T-helper 17 cell (primary cell): Measurements from ENCODE around the gene MEIOC. TPM values are rescaled to one million over a fixed set of nuclear protein-coding genes. Genes with fewer than 3 reads are reported as not detected.
"Not testable (repeated sequence)": the region's sequence is repeated elsewhere in the genome, so short reads cannot be mapped to it uniquely, and the experiment has no call there.

ENCODE experiments used
- ATAC-seq: fragments of 150-1000 bp; cut with Tn5 transposase; 2 replicates; pipeline ENCODE4 v1.10.0; 2021; ENCODE audit warnings: mild to moderate bottlenecking, moderate library complexity
- DNase-seq, 3 donors: peaks; one replicate each; pipeline versions ENCODE4 v3.0.0 to v3.0.0-alpha.2; 2020 to 2021
- H3K9me3 ChIP-seq: one replicate; pipeline ENCODE4 v1.7.0; 2013; ENCODE audit warnings: low read length, mild to moderate bottlenecking; ENCODE audit not compliant: control insufficient read depth, poor library complexity, severe bottlenecking
- H3K27ac Mint-ChIP-seq: one replicate; pipeline ENCODE4 v1.8.0; 2022; ENCODE audit warnings: mild to moderate bottlenecking, moderate library complexity, mixed read lengths
- H3K27me3 Mint-ChIP-seq: one replicate; pipeline ENCODE4 v1.8.0; 2022; ENCODE audit warnings: mixed read lengths
- H3K36me3 Mint-ChIP-seq: one replicate; pipeline ENCODE4 v1.8.0; 2022; ENCODE audit warnings: low read depth, mixed read lengths
- H3K4me1 Mint-ChIP-seq: one replicate; pipeline ENCODE4 v1.8.0; 2022; ENCODE audit warnings: mild to moderate bottlenecking, mixed read lengths
- H3K4me3 Mint-ChIP-seq: one replicate; pipeline ENCODE4 v1.8.0; 2022; ENCODE audit warnings: mild to moderate bottlenecking, moderate library complexity, mixed read lengths
- total RNA-seq, 4 donors: library from RNA in 2 of 4; stranded (reverse) in 2 of 4; gene quantifications; one replicate each; pipeline ENCODE4 v1.2.3 and lab custom pipeline; 2022 to 2026

Gene MEIOC
- total RNA-seq, 2 donors from 2014 or later, result not detected

GRCh38 chr17:44629314-44629713, 27.0 kb upstream of the MEIOC start:
- Mint-ChIP-seq H3K4me3 (no peak overlapping the region), H3K36me3 (peaks cover 4% of the 10 kb centered on the region), H3K27me3 (peaks cover 46% of the 10 kb centered on the region), H3K27ac (no peak overlapping the region), H3K4me1 (no peaks in the 10 kb centered on the region)
- H3K9me3 ChIP-seq, result no peaks in the 10 kb centered on the region
- ATAC-seq, result no peak
- no peak for DNase-seq

- DNase-seq, result no peak
- H3K27ac Mint-ChIP-seq, result no peak overlapping the region
- peaks cover 4% of the 10 kb centered on the region for H3K36me3 Mint-ChIP-seq
- H3K27me3 Mint-ChIP-seq, result peaks cover 46% of the 10 kb centered on the region
- H3K4me1 Mint-ChIP-seq, result no peaks in the 10 kb centered on the region
- no peak for ATAC-seq
- H3K4me3 Mint-ChIP-seq, result no peak overlapping the region
- H3K9me3 ChIP-seq, result no peaks in the 10 kb centered on the region
Observed at GRCh38 chr17:44630703-44631102, 25.6 kb upstream of the MEIOC start.

DNA sequence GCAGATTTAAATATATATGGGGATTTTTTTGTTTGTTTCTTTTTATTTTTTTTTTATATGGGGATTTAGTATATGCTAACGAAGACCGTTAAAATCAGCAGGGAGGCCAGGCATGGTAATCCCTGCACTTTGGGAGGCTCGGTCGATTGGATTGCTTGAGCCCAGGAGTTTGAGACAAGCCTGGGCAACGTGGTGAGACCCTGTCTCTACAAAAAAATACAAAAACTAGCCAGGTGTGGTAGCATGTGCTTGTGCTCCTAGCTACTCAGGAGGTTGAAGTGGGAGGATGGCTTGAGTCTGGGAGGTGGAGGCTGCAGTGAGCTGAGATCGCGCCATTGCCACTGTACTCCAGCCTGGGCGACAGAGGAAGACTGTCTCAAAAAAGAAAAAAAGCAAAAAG, 22.3 kb upstream of the MEIOC start:
- no peak for DNase-seq
- H3K27me3 Mint-ChIP-seq, result peaks cover 27% of the 10 kb centered on the region
- H3K36me3 Mint-ChIP-seq, result no peaks in the 10 kb centered on the region
- no peak overlapping the region for H3K27ac Mint-ChIP-seq
- H3K4me3 Mint-ChIP-seq, result no peak overlapping the region
- no peaks in the 10 kb centered on the region for H3K4me1 Mint-ChIP-seq
- ATAC-seq, result no peak
- no peaks in the 10 kb centered on the region for H3K9me3 ChIP-seq

- H3K27ac Mint-ChIP-seq, ATAC-seq, DNase-seq, H3K9me3 ChIP-seq, H3K36me3 Mint-ChIP-seq, H3K4me1 Mint-ChIP-seq, H3K4me3 Mint-ChIP-seq: not testable (repeated sequence)
- H3K27me3 Mint-ChIP-seq, result peaks cover 25% of the 10 kb centered on the region
Observed at GRCh38 chr17:44634401-44634800, 21.9 kb upstream of the MEIOC start.

- peaks cover 23% of the 10 kb centered on the region for H3K27me3 Mint-ChIP-seq
- H3K4me3 Mint-ChIP-seq, result no peak overlapping the region
- ATAC-seq (no peak), DNase-seq (no peak)
- no peaks in the 10 kb centered on the region for H3K4me1 Mint-ChIP-seq
- no peaks in the 10 kb centered on the region for H3K36me3 Mint-ChIP-seq
- H3K27ac Mint-ChIP-seq, result no peak overlapping the region
- H3K9me3 ChIP-seq, result no peaks in the 10 kb centered on the region
Observed at GRCh38 chr17:44636562-44636961, 19.7 kb upstream of the MEIOC start.

- H3K4me1 Mint-ChIP-seq, result no peaks in the 10 kb centered on the region
Observed at GRCh38 chr17:44637066-44637465, 19.2 kb upstream of the MEIOC start.

DNA sequence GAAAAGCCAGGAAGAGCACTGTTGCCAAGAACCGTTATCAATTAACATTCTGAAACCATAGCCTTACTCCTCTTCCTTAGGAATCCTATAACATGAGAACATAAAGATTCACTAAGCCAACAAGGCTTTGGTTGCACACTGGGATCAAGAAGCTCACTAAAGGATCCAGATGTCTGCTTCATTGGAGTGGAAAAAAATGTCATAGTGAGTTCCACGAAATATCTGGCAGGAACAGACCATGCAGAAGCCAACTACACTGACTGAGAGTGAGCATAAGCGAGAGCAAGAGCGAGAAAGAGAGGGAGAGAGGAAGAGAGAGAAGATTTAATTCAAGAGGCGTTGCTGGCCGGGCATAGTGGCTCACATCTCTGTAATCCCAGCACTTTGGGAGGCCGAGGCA, 13.4 kb upstream of the MEIOC start:
- ATAC-seq, result no peak
- Mint-ChIP-seq H3K4me3 (no peak overlapping the region), H3K4me1 (peaks cover 2% of the 10 kb centered on the region), H3K27me3 (peaks cover 53% of the 10 kb centered on the region), H3K27ac (no peak overlapping the region), H3K36me3 (peaks cover 8% of the 10 kb centered on the region)
- H3K9me3 ChIP-seq, result no peaks in the 10 kb centered on the region
- no peak for DNase-seq

More at GRCh38 chr17:44637066-44637465, 19.2 kb upstream of the MEIOC start:
- DNase-seq (no peak), ATAC-seq (no peak)
- H3K9me3 ChIP-seq, result no peaks in the 10 kb centered on the region
- no peak overlapping the region for H3K27ac Mint-ChIP-seq
- no peak overlapping the region for H3K4me3 Mint-ChIP-seq
- no peaks in the 10 kb centered on the region for H3K36me3 Mint-ChIP-seq
- H3K27me3 Mint-ChIP-seq, result peaks cover 27% of the 10 kb centered on the region

DNA sequence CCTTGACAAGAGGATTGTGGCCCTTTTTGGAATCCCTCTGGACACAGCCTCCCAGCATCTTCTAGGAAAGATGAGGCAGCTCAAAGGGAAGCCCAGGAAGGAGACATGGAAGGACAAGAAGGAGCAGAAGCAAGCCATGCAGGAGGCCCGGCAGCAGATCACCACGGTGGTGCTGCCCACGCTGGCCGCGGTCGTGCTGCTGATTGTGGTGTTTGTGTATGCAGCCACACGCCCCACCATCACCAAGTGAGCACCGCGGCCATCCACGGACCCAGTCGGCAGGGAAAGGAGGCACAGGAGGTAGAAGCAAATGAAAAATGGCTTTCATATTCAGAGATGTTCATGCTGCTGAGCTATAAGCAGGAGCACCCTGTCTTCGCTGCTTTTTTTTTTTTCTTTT, 10.9 kb upstream of the MEIOC start:
- Mint-ChIP-seq H3K4me3 (no peak overlapping the region), H3K36me3 (peaks cover 8% of the 10 kb centered on the region), H3K4me1 (peaks cover 2% of the 10 kb centered on the region), H3K27me3 (peaks cover 62% of the 10 kb centered on the region), H3K27ac (no peak overlapping the region)
- no peak for DNase-seq
- H3K9me3 ChIP-seq, result no peaks in the 10 kb centered on the region
- no peak for ATAC-seq

DNA sequence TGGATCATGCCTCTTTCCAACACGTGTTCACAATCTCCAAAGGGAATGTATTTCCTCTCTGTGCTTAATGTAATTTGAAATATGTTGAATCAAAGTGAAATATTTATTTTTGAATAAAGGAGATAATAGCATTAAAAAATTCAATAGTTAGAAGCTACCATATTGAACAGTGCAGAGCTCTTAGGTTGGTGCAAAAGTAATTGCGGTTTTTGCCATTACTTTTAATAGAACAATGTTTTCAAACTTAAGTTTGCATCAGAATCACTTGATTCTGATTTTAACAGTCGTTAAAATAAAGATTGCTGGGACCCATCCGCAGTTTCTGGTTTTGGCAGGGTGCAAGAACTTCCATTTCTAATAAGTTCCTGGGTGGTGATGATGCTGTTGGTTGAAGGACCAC, 10.0 kb upstream of the MEIOC start:
- no peaks in the 10 kb centered on the region for H3K9me3 ChIP-seq
- peaks cover 69% of the 10 kb centered on the region for H3K27me3 Mint-ChIP-seq
- H3K36me3 Mint-ChIP-seq, result peaks cover 8% of the 10 kb centered on the region
- DNase-seq, result no peak
- H3K4me3 Mint-ChIP-seq, result no peak overlapping the region
- H3K4me1 Mint-ChIP-seq, result peaks cover 2% of the 10 kb centered on the region
- H3K27ac Mint-ChIP-seq, result no peak overlapping the region
- ATAC-seq, result no peak

DNA sequence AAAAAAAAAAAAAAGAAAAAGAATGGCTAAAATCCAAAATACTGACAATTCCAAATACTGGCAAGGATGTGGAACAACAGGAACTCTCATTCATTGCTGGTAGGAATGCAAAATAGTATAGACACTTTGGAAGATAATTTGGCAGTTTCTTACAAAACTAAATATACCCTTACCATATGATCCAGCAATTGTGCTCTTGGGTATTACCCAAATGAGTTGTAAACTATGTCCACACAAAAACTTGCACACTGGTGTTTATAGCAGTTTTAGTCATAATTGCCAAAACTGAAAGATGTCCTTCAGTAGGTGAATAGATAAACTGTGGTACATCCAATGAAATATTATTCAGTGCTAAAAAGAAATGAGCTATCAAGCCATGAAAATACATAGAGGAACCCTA, 8.5 kb upstream of the MEIOC start:
- Mint-ChIP-seq H3K27me3 (peaks cover 60% of the 10 kb centered on the region), H3K4me1 (no peaks in the 10 kb centered on the region), H3K27ac (no peak overlapping the region), H3K36me3 (peaks cover 5% of the 10 kb centered on the region), H3K4me3 (no peak overlapping the region)
- no peaks in the 10 kb centered on the region for H3K9me3 ChIP-seq
- DNase-seq, result no peak
- no peak for ATAC-seq

- Mint-ChIP-seq H3K27me3 (peaks cover 47% of the 10 kb centered on the region), H3K4me1 (no peaks in the 10 kb centered on the region), H3K27ac (no peak overlapping the region), H3K4me3 (no peak overlapping the region), H3K36me3 (peaks cover 3% of the 10 kb centered on the region)
- H3K9me3 ChIP-seq, result no peaks in the 10 kb centered on the region
- ATAC-seq (no peak), DNase-seq (no peak)
Observed at GRCh38 chr17:44648963-44649362, 7.3 kb upstream of the MEIOC start.

DNA sequence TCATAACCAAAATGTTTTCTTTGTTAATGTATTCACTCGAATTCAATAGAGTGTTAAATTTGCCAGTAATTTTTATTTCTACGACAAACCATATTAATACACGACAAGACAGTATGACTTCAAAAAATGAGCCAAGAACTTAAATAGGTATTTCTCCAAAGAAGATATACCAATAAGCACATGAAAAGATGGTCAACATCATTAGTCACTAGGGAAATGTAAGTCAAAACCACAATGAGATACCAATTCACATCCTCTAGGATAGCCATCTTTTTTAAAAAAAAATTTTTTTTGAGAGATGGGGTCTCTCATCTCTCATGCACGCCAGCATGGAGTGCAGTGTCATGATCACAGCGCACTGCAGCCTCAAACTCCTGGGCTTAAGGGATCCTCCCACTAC, 5.0 kb upstream of the MEIOC start:
- DNase-seq, result no peak
- Mint-ChIP-seq H3K27me3 (peaks cover 46% of the 10 kb centered on the region), H3K4me1 (peaks cover 2% of the 10 kb centered on the region), H3K27ac (no peak overlapping the region), H3K36me3 (no peaks in the 10 kb centered on the region), H3K4me3 (no peak overlapping the region)
- ATAC-seq, result no peak
- H3K9me3 ChIP-seq, result no peaks in the 10 kb centered on the region

DNA sequence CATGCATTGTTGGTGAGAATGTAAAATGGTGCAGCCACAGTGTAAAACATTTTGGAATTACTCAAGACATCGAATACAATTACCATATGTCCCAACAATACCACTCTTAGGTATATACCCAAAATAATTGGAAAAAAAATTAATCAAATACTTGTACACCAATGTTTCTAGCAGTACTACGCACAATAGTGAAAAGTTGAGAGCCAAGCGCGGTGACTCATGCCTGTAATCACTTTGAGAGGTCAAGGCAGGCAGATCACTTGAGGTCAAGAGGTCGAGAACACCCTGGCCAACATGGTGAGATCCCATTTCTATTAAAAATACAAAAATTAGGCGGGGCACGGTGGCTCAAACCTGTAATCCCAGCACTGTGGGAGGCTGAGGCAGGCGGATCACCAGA, 3.5 kb upstream of the MEIOC start:
- Mint-ChIP-seq H3K4me1 (peaks cover 5% of the 10 kb centered on the region), H3K4me3 (no peak overlapping the region), H3K27ac (no peak overlapping the region), H3K36me3 (peaks cover 3% of the 10 kb centered on the region), H3K27me3 (peaks cover 55% of the 10 kb centered on the region)
- no peak for DNase-seq
- H3K9me3 ChIP-seq, result no peaks in the 10 kb centered on the region
- no peak for ATAC-seq

DNA sequence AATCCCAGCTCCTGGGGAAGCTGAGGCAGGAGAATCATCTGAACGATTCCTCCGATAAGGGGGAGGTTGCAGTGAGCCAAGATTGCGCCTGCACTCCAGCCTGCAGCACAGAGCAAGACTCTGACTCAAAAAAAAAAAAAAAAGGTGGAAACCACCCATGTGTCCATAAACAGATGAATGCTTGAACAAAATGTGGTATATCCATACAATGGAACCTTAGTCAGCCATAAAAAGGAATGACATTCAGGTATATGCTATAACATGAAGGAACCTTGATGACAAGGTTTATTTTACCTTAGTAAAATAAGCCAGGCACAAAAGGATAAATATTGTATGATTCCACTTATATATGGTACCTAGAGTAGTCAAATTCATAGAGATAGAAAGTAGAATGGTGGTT, 2.9 kb upstream of the MEIOC start:
- no peak overlapping the region for H3K4me3 Mint-ChIP-seq
- H3K4me1 Mint-ChIP-seq, result peaks cover 5% of the 10 kb centered on the region
- no peak for DNase-seq
- no peak overlapping the region for H3K27ac Mint-ChIP-seq
- no peaks in the 10 kb centered on the region for H3K9me3 ChIP-seq
- ATAC-seq, result no peak
- peaks cover 50% of the 10 kb centered on the region for H3K27me3 Mint-ChIP-seq
- H3K36me3 Mint-ChIP-seq, result peaks cover 3% of the 10 kb centered on the region

GRCh38 chr17:44653954-44654353, 2.3 kb upstream of the MEIOC start:
- ATAC-seq (no peak), DNase-seq (no peak)
- H3K4me1 Mint-ChIP-seq, result peaks cover 5% of the 10 kb centered on the region
- no peak overlapping the region for H3K4me3 Mint-ChIP-seq
- no peaks in the 10 kb centered on the region for H3K9me3 ChIP-seq
- H3K36me3 Mint-ChIP-seq, result peaks cover 3% of the 10 kb centered on the region
- peaks cover 45% of the 10 kb centered on the region for H3K27me3 Mint-ChIP-seq
- H3K27ac Mint-ChIP-seq, result no peak overlapping the region
